GM06990 (cell line): Measurements from ENCODE around the gene UCN2.

Experiments
- DNase-seq: peaks from one replicate; pipeline ENCODE4 v3.0.0-alpha.2; 2011; ENCODE audit not compliant: insufficient read length; ENCODE audit errors: extremely low read depth
- H3K27me3 ChIP-seq: replicated peaks from 2 replicates; pipeline ENCODE4 v1.6.0; 2011; ENCODE audit warnings: low read length; ENCODE audit not compliant: control insufficient read depth, insufficient read depth
- H3K36me3 ChIP-seq: 2 replicates; pipeline ENCODE4 v1.5.1; 2011; ENCODE audit warnings: low read length; ENCODE audit not compliant: control insufficient read depth, insufficient read depth
- H3K4me3 ChIP-seq: replicated peaks from 2 replicates; pipeline ENCODE4 v1.5.1; 2011; ENCODE audit warnings: low read depth, mild to moderate bottlenecking, control low read depth, low read length
- CTCF ChIP-seq: IDR thresholded peaks from 2 replicates; pipeline ENCODE4 v1.5.1; 2011; ENCODE audit warnings: low read length, control low read depth, mild to moderate bottlenecking, inconsistent platforms; ENCODE audit not compliant: insufficient read depth, poor library complexity, severe bottlenecking

The UCN2 gene

GRCh38 chr3:48563382-48563918, at the start of gene UCN2:
UCN2 (minus strand) TSS chr3:48563781; CDS start chr3:48563124, 657 bp downstream.
- no peak for DNase-seq
- no peaks in the 10 kb centered on the region for H3K36me3 ChIP-seq
- no peak within 1 kb of the TSS for H3K4me3 ChIP-seq
- no peak for TF ChIP-seq CTCF
- no peaks in the 10 kb centered on the region for H3K27me3 ChIP-seq

DNA sequence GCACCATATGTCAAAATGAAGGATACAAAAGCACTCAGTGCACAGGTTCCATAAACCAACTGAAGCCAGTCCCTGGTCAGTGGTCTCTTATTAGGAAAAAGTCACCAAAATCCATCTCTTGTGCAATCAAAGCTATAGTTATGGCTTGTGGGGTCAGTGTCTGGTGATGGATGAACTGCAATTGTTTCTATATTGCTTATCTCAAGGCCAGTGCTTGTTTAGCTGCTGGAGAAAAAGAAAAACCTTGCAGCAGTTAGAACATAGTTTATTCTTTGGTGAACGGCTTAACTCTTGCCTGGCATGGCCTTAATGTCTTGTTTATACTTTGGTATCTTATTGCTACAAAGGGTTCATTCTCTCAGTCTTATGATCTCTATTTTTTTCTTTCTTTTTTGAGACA, 48.7 kb upstream of the UCN2 start:
- Histone ChIP-seq H3K36me3 (no peaks in the 10 kb centered on the region; the same call in 1 of the 2 replicates), H3K27me3 (no peaks in the 10 kb centered on the region), H3K4me3 (no peak overlapping the region)
- DNase-seq: no peak
- no peak for TF ChIP-seq CTCF

- Histone ChIP-seq H3K4me3 (peak within 1 kb of the TSS; percentile 83), H3K27me3 (no peaks in the 10 kb centered on the region), H3K36me3 (peaks cover 15% of the 10 kb centered on the region)
- TF ChIP-seq CTCF: peak; percentile 70
- peak; percentile 97 for DNase-seq
Observed at GRCh38 chr3:48609088-48610005, 45.8 kb upstream of the UCN2 start, which contains the start of gene UQCRC1. UQCRC1 (minus strand) TSS chr3:48609646; CDS start chr3:48609620, 26 bp downstream.

DNA sequence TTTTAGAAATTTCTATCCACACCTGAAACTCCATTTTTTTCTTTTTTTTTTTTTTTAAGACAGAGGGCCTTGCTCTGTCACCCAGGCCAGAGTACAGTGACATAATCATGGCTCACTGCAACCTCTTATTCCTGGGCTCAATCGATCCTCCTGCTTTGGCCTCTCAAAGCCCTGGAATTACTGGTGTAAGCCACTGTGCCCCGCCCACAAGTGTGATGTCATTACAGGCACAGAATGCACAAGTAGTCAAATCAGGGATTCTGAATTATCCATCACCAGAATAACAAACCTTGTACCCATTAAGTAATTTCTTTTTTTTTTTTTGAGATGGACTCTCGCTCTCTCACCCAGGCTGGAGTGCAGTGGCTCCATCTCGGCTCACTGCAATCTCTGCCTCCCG, 43.9 kb upstream of the UCN2 start:
- no peaks in the 10 kb centered on the region for H3K27me3 ChIP-seq
- H3K36me3 ChIP-seq: peaks cover 30% of the 10 kb centered on the region
- H3K4me3 ChIP-seq: no peak overlapping the region
- TF ChIP-seq CTCF: no peak
- DNase-seq: no peak

DNA sequence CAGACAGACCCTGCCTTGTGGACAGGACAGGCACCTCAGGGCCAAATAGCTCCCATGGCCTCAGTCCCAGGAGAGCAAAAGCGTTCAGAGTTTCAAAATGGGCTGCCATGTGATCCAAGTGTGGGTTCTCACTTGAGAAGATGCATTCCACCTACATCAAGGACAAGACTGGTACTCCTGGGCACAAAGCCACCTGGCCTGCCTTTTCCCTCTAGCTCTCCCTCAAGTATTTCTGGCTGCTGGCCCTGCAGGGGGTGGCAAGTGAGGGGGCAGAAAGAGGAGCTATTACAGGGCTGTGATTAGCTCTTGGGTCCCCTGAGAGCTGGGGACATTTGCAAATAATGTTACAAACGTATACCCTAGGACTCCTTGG, 38.0 kb upstream of the UCN2 start:
- Histone ChIP-seq H3K27me3 (no peaks in the 10 kb centered on the region), H3K36me3 (peaks cover 60% of the 10 kb centered on the region), H3K4me3 (no peak overlapping the region)
- no peak for TF ChIP-seq CTCF
- no peak for DNase-seq
